ENCODE measurements around the gene ACY1.

ACY1 gene

DNA sequence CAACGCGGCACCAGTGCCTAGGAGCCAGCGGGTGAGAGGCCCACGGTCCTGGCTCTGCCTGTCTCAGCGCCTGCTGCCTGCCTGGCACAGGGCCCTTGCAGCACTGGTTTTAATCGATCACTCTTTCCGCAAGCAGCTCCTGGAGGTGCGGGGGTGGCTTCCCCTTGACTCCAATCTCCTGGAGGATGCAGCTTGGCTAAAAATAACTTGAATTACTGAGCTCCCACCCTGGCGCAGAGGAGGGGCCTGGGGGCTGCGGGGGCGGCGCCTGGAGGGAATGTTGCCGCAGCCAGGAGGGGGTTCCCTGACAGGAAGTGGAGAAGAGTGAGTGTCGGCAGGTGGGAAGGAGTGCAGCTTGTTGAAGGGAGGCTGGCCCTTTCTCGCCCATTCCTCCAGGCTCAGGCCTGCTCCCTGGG lies 22.2 kb downstream of the ACY1 start:
- peak; percentile 49 to 53 for DNase-seq (ENCODE audit: low read depth in 2 of 2)

DNA sequence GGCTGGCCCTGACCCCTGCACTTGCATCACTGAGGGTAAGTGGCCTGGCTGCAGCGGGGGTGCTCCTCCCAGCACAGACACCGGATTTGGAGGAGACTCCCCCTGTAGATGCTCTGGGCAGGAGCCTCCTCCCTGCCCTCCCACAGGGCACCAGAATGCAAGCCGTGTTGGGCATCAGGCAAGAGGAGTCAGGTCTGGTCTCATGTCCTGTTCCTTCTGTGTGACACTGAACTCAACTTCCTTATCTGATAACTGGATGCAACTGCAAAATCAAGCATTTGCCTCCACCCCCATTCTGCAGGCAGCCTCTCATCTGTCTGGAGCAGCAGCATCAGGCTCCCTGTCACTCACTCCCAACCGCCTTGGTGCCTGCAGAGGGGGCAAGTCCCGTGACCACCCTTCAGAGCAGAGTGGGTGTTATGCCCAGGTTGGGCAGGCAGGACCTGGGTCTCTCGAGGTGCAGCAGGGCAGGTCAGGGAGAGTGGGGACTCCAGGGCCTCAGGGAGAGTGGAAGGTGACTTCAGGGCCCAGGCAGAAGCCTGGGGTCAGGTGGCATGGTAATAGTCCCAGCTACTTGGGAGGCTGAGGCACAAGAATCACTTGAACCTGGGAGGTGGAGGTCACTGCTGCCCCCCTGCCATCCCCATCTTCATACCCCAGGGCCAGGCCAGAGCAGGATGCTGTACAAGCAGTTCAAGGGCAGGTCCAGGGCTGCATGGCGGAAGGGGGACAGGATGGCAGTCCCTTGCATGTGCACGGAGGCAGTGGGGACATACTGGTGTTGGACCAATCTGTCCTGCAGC lies 22.9 kb downstream of the ACY1 start:
- no peak for DNase-seq (ENCODE audit: low read depth in 2 of 2)

DNA sequence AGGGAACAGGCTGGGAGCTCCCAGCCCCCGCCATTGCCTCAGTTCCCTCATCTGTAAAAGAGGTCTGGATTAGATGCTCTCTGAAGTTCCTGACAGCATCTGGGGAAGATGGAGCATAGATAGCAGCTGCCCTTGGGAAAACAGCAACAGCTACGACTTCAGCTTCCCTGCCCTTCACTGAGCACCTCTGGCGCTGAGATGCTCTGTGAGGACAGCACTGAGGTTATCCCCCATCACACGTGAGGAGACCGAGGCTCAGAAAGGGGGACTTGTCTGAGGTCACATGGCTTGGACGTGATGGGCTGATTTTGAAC lies 23.4 kb downstream of the ACY1 start:
- no peak for DNase-seq (ENCODE audit: low read depth in 2 of 2)

DNA sequence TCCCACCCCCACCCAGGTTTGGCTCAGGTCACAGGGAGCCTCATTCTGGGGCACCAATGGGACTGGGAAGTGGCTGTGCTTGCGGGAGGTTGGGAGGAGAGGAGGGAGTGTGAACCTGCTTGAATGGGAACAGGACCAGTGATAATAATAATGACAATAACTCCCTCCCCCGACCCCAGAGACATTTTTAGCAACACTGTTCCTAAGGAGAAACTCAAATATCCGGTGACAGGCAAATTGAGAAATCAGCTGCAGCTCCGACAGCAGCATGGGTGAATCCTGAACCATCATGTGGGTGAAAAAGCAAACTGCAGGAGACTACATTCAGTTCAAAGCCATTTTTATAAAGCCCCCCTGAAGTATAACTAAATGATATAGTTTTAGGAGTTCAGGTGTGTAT lies 24.0 kb downstream of the ACY1 start:
- no peak for DNase-seq (ENCODE audit: low read depth in 2 of 2)

DNA sequence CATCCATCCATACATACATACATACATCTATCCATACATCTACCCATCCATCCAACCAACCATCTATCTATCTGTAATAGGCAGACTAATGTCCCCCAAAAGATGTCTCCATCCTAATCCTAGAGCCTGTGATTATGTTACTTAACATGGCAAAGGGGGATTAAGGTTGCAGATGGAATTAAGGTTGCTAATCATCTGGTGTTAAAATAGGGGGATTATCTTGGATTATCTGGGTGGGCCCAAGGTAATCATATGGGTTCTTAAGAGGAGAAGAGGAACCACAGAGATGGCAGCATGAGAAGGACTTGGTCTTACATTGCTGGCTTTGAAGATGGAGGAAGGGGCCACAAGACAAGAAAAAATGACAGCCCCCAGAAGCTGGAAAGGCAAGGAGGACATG lies 27.1 kb downstream of the ACY1 start:
- no peak for DNase-seq (ENCODE audit: low read depth in 2 of 2)

DNA sequence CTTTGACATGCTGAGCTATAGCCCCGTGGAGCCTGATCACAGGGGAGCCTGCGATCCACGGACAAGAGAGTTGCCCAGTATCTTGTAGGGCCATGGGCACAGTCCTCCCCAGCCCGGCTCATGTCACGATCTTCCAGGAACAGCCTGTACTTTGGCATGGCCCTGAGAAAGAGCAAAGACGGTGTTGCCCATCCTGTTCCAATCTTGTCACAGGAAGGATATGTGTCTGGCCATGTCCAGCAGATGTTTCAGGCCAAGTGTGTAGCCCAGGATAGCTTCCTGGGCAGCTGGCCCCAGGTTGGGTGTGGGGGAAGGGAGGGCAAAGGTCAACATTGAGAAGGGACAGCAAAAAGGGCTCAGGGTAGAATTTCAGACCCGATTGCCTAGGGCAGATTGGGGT lies 29.4 kb downstream of the ACY1 start:
- no peak for DNase-seq (ENCODE audit: low read depth in 2 of 2)

DNA sequence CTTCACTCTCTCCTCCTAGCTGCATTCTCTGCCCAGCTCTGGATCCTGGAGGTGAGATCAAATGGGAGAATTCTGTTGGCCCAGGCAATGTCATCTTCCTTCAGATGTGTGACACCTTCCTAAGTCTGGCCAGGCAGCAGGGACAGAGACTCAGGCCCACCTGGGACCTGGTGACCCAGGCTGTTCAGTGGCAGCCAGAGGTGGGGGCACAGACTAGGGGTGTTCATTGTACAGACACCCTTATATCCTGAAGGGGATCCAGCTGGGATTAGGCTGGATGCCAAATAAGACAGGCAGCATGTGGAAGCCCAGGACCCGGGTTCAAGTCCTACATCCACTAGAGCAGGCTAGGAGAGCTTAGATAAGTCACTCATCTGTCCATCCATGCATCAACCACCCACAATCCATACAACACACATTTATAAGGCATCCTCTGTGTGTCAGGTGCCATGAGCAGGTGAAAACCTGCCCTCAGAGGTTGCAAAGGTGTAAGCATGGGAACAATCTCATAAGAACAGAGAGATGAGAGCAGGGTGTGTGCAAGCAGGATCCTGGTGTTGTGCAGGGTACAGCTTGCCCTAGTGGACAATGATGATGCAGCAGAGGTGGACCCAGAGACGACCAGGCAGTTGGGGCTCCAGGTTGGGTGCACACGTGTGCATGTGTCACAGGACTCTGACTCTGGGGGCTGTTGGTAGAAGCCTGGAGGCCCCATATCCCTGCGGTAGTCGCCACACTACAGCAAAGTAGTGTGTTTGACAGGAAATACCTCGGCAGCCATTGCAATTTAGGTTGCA lies 30.7 kb downstream of the ACY1 start:
- DNase-seq (ENCODE audit: low read depth in 2 of 2) = no peak

DNA sequence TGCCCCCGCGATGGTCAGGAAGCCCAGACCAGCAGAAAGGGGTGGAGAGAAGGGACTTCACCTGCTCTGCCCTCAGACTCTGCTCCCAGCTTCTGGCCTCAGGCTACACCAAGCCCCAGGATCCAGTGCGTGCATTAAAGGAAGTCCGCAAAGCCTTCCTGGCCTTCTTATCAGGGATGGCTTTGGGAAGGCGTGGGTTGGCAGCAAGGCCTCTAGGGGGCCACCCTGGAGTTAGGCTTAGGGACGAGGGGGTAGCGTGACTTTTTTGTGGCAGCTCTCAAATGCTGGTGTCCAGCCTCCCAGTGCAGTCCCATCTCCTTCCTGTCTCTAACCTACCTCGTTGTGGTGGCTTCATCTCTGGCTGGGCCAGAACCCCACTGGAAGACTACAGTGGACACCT lies 31.3 kb downstream of the ACY1 start:
- DNase-seq (ENCODE audit: low read depth in 2 of 2) = no peak

DNA sequence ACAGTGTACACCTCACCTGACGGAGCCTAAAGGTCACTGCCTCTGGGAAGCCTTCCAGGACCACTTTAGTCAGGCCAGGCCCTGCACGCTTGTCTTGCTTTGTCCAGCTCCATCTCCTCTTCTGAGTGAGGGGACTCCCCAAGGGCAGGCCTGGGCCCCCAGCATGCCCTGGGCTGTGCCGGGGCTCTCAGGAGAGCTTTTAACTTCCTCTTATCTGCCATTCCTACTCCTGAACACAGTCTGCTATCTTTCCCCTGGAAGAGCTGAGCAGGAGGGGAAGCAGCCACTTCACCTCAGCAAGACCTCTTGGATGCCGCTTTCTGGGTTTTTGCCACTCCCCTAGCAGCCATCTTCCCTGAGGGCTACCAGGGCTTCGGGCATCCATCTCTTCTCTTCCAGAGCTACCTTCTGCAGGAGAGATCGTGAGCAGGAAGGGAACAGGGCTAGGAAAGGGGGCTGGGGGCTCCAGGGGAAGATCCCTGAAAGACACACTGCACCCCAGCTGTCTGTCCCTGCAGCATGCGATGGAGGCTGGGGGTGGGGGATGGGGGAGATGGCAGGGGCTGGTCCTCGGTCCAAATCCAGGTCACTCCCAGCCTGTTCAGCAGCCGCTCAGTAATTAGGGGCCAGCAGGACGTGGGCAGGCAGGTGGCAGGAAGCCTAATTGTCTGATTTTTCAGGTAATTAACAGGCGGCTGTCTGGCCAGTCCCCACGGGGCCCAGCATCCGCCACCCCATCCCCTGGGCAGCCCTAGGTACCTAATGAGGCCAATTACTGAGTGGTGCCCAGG lies 32.3 kb downstream of the ACY1 start:
- DNase-seq (ENCODE audit: low read depth in 2 of 2) = no peak

DNA sequence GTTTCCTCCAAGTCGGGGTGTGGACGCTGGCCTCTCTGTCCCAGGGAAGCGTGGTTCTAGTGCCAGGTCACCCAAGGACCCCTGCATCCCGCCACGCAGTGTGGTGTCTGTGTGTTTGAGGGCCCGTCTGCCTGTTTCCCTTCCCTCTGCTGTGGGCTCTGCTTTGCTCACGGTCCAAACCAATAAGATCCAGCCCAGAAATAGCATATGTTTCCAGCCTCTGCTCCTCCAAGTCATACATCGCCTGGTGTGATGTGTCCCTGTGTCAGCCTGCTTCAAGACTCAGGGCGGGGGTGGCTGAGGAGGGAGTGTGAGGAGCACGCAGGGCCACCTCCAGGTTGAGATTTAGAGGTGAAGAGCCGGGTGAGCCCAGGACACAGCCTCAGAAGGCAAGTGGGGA lies 34.3 kb downstream of the ACY1 start:
- DNase-seq (ENCODE audit: low read depth in 2 of 2) = no peak

DNA sequence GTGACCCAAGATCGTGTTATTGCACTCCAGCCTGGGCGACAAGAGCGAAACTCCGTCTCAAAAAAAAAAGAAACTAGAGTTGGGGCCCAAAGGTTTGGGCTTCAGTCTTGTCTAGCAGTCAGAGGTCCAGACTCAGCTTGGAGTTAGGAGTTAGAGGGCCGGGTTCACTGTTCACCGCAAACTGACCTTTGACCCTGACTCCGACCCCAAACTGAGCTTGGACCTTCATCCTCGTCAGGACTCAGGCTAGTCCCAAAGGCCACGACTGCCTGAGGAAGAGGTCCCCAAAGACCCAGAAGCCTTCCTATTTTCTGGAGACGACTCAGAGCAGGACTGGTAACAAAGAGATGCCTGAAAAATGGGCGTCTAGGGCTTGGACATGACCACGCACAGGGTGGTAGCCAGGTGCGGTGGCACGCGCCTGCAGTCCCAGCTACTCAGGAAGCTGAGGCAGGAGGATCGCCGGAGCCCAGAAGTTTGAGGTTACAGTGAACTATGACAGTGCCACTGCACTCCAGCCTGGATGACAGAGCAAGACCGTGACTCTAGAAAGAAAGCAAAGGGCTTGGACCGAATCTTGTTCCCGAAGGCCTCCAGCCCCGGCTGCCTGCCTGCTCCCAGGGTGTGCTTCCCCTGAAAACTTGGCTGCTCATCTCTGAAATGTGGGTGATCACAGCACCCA lies 35.1 kb downstream of the ACY1 start:
- DNase-seq (ENCODE audit: low read depth in 2 of 2) = no peak

DNA sequence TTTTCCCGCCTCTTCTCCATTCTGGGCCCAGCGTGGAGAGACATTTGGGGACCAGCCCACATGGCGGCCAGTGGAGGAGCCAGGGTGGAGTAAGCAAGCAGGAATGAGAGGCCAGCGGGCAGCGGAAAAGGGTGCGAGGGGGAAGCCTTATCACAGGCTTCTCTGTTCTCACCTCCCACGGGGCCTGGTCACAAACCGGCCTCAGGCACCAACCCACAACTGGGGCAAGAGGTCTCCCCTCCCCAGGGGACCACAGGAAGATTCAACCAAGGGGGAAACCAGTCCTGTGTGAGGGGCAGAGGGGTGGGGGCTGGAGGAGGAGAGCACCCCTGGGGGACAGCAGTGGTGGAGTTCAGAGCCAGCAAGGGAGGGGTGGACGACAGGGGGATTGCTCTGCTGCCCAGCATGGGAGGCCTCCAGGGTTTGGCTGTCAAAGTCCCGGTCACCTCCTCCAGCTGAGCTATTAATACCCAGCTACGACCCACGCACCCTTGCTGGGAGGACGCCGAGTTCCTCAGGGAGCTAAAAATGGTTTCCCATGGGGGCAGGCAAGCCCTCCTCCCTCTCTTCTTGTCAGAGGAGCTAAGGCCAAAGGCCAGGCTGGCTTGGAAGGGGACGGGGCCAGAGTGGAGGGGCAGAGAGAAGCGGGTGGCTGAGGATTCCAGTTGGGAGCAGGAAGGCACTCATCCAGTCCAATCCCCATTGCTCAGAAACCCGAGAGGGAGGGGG lies 36.2 kb downstream of the ACY1 start:
- DNase-seq (ENCODE audit: low read depth in 2 of 2) = no peak

DNA sequence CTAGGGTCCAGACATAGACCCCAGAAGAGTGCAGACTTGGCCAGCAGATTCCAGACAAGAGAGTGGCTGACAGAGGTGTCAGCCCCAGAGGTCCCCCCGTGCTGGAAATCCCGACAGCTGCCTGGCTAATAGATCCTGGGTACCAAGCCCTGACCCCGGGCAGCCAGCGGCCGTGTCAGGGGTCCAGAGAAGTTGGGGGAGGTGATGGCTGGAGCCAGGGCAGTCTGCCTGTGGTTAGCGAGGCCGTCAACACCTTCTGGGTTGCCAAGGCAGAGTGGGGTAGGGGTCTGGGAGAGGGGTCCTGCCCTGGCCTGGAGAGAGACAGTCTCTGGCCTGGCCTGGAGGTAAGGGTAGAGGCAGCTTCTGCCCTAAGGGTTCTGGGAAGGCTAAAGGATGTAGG lies 37.5 kb downstream of the ACY1 start:
- DNase-seq (ENCODE audit: low read depth in 2 of 2) = no peak

DNA sequence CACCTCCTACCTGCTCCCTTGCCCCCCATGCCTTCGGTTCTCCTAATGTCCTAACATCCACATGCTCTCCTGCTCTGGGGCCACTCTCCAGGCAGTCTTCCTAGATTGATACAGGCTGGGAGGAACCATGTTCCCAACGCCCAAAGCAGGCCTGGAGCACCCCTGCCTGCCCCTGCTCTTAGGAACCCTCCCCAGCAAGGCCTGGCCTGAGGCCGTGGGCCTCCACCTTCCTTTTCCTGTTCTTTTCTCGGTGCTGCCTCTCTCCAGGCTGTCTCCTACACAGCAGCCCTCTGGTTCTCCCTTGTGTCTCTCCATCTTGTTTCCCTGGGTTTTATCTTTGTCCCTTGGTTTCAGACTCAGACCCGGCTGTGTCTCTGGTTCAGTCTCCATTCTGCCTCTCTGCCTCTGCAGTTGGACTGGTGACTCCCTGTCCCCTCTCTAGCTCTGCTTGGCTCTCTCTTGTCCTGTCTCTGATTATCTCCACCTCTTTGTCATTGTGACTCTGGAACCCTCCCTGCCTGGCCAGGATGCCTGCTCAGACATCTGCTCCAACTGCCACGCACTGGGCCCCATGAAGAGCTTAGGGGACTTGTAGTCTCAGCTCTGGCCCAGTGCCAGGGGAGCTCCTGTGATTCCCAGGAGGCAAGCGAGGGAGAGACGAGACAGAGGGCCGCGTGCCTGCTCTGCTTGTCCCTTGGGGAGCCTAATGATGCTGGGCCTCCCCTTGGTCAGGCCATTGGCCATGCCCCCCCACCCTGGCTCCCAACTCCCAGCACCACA lies 38.3 kb downstream of the ACY1 start:
- DNase-seq (ENCODE audit: low read depth in 2 of 2) = no peak

DNA sequence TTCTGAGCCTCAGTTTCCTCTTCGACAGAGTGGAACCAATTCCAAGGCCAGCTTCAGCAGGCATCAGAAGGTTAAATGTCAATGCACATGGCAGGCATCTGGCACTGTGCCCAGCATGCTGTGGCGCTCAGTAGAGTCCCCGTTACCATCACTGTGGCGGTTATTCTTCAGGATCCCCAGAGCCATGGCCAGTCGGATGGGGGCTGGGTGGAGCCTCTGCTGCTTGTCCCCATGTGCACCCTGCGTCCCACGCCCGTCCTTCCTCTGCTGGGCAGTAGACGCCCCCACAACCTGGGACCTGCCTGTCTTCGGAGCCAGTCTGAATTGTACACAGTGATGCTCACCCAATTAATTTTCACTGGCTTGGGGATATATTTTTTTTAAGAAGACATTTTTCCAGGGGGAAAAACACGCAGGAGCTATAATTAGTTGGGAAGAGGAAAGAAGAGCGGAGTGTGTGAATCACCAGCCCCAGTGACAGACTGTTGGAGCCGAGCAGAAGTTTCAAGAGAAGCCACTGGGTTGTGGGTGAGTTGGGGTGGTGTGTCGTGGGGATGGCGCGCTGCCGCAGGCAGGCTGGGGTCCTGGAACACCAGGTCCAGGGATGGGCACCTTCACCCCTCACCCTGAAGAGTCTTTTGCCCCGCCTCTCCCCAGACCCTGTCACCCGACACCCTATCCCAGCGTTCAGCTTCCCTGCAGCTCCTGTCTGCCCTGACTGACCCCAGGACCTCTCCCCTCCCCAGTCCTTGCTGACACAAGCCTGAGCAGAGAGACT lies 39.2 kb downstream of the ACY1 start:
- no peak for DNase-seq (ENCODE audit: low read depth in 2 of 2)

DNA sequence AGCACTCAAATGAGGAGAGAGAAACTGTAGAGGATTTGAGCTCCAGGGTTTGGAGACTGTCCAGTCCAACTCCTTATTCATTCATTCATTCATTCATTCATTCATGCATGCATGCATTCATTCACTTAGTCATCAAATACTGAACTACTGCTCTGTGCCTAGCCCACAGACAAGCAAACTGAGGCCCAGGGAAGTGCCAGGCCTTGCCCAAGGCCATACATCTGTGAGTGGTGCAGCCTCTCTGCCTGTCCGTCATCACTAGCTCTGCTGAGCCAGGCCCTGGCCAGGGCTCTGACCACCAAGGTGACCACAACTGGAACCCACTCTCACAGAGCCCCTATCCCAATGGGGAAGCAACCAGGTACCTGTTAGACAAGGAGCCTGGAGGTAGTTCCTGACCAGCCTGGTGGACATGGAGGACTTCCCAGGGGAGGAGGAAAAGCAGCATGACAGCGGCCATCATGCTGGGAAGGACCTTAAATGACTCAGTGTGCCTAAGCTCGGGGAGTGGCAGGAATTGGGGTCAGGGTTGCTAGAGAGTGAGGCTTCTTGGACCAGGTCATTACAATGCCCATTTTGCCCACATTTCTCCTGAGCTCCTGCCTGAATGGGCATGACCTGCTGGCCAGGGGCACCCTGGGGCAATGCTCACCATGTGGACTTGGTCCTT lies 39.9 kb downstream of the ACY1 start:
- DNase-seq (ENCODE audit: low read depth in 2 of 2) = no peak

DNA sequence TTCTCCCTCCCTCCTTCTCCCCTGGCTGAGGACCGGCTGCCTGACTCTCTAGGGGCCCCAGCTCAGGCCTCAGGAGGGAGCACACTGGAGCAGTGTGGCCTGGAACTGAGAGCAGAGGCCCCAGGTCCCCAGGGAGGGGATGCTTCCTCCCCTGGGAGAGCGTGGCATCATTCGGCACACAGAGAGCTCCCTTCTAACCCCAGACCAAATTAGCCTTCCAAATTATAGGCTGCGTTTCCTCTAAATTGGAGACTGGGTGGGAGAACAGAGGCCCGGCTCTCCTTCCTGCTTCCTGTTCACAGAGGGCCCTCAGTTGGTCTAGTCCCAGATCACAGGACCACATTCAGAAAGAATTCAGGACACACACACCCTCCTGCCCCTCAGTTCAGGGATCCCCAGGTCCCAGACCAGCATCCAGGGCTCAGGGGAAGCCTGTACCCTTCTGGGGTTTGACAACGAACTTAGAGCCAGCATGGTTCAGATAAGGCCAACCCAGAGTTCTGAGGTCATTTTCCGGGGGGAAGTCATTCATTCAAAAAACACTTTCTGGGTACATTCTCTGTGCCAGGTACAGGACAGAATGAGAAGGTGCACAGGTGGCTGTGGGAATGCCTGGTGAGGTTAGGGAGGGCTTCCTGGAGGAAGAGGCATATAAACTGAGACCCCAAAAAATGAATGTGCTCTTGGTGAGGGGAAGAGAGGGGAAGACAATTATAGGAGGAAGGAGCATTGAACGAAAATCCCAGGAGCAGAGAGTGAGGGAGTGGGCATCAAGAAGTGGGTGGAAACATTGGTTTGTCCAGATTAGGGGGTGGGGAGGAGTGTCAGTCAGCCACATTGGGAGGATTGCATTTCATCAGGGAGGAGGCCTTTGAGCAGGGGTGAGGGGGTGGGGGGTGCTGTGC lies 40.8 kb downstream of the ACY1 start:
- DNase-seq (ENCODE audit: low read depth in 2 of 2) = no peak

DNA sequence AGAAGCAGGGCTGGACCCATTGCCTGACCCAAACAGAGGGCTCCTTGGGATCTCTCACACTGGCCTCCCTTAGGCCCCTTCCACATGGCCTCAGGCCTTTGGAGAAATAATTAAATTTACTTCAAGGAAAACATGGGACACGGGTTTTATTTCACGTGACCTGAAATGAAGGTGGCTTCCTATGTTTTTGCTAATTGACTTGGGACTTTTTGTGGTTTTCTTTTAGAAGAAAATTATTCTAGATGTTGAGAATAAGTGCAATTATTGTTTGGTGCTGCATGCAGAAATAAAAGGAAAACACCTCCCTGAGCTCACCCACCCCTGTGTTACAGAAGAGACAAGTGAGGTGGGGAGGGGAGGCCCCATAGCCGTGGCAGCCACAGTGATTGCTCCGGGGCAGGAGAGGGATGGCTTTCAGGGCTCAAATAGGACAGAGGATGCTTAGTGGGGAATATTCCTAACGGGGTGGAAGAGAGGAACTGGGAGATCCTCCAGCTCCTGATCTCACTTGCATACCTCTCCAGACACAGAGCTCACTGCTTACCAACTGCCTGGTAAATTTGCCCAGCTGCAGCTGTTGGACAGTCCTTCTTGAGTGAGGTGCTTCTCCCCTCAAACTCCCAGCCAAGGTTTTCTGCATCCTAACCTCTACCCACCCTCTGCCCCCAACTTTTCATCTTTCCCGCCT lies 41.6 kb downstream of the ACY1 start:
- DNase-seq (ENCODE audit: low read depth in 2 of 2) = no peak
